MM.1S (cell line): ENCODE results near the gene DUOXA2.

Source experiments
- DNase-seq: peaks from one replicate; pipeline ENCODE4 v3.0.0-alpha.2; 2015
- H2AFZ ChIP-seq: fragments of 300-600 bp; sonication (generic); 2 replicates; pipeline ENCODE4 v1.6.0; 2016; ENCODE audit warnings: antibody characterized with exemption, low read length
- H3F3A ChIP-seq: fragments of 300-600 bp; sonication (generic); 2 replicates; pipeline ENCODE4 v1.6.1; 2016; ENCODE audit warnings: mild to moderate bottlenecking, antibody characterized with exemption, low read length, moderate library complexity, mixed read lengths; ENCODE audit not compliant: insufficient read depth
- H3K27ac ChIP-seq: fragments of 300-600 bp; sonication (generic); 2 replicates; pipeline ENCODE4 v1.5.1; 2016; ENCODE audit warnings: mild to moderate bottlenecking, low read length
- H3K27me3 ChIP-seq: fragments of 300-600 bp; sonication (generic); replicated peaks from 2 replicates; pipeline ENCODE4 v1.6.0; 2016; ENCODE audit warnings: low read length; ENCODE audit not compliant: insufficient read depth
- H3K36me3 ChIP-seq: fragments of 300-600 bp; sonication (generic); replicated peaks from 2 replicates; pipeline ENCODE4 v1.6.1; 2016; ENCODE audit warnings: mild to moderate bottlenecking, low read length, mixed read lengths; ENCODE audit not compliant: insufficient read depth
- H3K4me1 ChIP-seq: fragments of 300-600 bp; sonication (generic); 2 replicates; pipeline ENCODE4 v1.6.1; 2016; ENCODE audit warnings: low read length, mixed read lengths
- H3K4me2 ChIP-seq: fragments of 300-600 bp; sonication (generic); 2 replicates; pipeline ENCODE4 v1.6.0; 2016; ENCODE audit warnings: low read depth, low read length
- H3K4me3 ChIP-seq: fragments of 300-600 bp; sonication (generic); 2 replicates; pipeline ENCODE4 v1.5.1; 2016; ENCODE audit warnings: low read length, mixed read lengths
- H3K79me2 ChIP-seq: fragments of 300-600 bp; sonication (generic); 2 replicates; pipeline ENCODE4 v1.6.1; 2016; ENCODE audit warnings: mixed run types, low read length, mixed read lengths
- H3K9ac ChIP-seq: fragments of 300-600 bp; sonication (generic); 2 replicates; pipeline ENCODE4 v1.6.1; 2016; ENCODE audit warnings: low read length, mixed read lengths
- H3K9me2 ChIP-seq: fragments of 300-600 bp; sonication (generic); replicated peaks from 2 replicates; pipeline ENCODE4 v1.6.1; 2016; ENCODE audit warnings: mild to moderate bottlenecking, low read length, mixed read lengths; ENCODE audit not compliant: insufficient read depth
- H3K9me3 ChIP-seq: fragments of 300-600 bp; sonication (generic); replicated peaks from 2 replicates; pipeline ENCODE4 v1.6.1; 2016; ENCODE audit warnings: mild to moderate bottlenecking, low read length, mixed read lengths; ENCODE audit not compliant: insufficient read depth
- H4K20me1 ChIP-seq: fragments of 300-600 bp; sonication (generic); 2 replicates; pipeline ENCODE4 v1.6.1; 2016; ENCODE audit warnings: mild to moderate bottlenecking, low read length, moderate library complexity, mixed read lengths; ENCODE audit not compliant: insufficient read depth
- CTCF ChIP-seq: fragments of 300-600 bp; sonication (generic); IDR thresholded peaks from 2 replicates; pipeline ENCODE4 v1.5.1; 2016; ENCODE audit warnings: antibody characterized with exemption, low read length, mixed read lengths
- EZH2 ChIP-seq: fragments of 300-600 bp; sonication (generic); optimal IDR thresholded peaks from 2 replicates; pipeline ENCODE3; 2017; ENCODE audit warnings: low read depth, mild to moderate bottlenecking, antibody characterized with exemption, low read length, mixed read lengths
- EZH2phosphoT487 ChIP-seq: fragments of 300-600 bp; sonication (generic); IDR thresholded peaks from 2 replicates; pipeline ENCODE4 v1.6.1; 2018; ENCODE audit warnings: antibody characterized with exemption, low read length

DUOXA2 gene

GRCh38 chr15:45123397-45123796, 9.3 kb downstream of the DUOXA2 start:
- DNase-seq = no peak
- Histone ChIP-seq H3F3A (no peaks in the 10 kb centered on the region), H3K4me3 (no peak overlapping the region), H3K27me3 (peaks cover 22% of the 10 kb centered on the region; the same call in 1 of the 2 replicates), H3K79me2 (no peaks in the 10 kb centered on the region), H3K4me2 (no peak overlapping the region), H3K9me3 (no peaks in the 10 kb centered on the region), H3K36me3 (no peaks in the 10 kb centered on the region), H4K20me1 (no peaks in the 10 kb centered on the region), H2AFZ (no peak overlapping the region), H3K9ac (no peak overlapping the region), H3K4me1 (no peaks in the 10 kb centered on the region), H3K27ac (no peak overlapping the region), H3K9me2 (no peaks in the 10 kb centered on the region)
- TF ChIP-seq CTCF (no peak), EZH2 (no peak), EZH2phosphoT487 (no peak)

DNA sequence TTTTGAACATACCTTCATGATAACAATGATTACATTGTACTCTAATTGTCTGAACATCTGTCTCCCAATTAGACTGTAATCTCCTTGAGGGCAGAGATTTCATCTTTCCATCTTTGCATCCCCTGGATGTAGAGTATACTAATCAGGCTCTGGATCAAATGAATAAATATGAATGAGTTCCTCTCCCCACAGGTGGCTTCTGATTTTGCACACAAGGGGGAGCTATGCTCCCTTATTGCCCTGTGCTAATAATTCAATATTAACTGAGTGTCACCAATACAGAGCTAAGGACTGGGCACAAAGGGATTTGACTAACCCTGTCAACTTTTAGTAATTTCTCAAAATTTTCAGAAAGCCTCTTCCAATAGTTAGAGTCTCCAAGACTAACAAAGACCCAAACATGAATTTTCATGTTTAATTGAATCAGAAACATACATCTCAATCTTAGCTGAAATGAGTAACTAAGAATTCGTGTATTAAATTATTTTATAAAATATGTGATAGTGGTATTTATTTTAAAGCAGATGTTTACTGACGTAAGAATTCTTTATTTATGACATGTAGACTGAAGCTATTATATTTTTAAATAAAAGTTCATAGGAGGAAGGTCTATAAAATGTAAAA, 12.5 kb downstream of the DUOXA2 start:
- Histone ChIP-seq H3K9me2 (no peaks in the 10 kb centered on the region), H3K4me3 (no peak overlapping the region), H3K27ac (no peak overlapping the region), H3K4me1 (no peaks in the 10 kb centered on the region), H3K9ac (no peak overlapping the region), H3K9me3 (no peaks in the 10 kb centered on the region), H3K36me3 (no peaks in the 10 kb centered on the region), H4K20me1 (no peaks in the 10 kb centered on the region), H3K4me2 (no peak overlapping the region), H3K79me2 (no peaks in the 10 kb centered on the region), H3F3A (no peaks in the 10 kb centered on the region), H3K27me3 (peaks cover 28% of the 10 kb centered on the region; the same call in 1 of the 2 replicates), H2AFZ (no peak overlapping the region)
- peak; percentile 50 for DNase-seq
- TF ChIP-seq EZH2phosphoT487 (no peak), EZH2 (no peak), CTCF (peak; percentile 78)

DNA sequence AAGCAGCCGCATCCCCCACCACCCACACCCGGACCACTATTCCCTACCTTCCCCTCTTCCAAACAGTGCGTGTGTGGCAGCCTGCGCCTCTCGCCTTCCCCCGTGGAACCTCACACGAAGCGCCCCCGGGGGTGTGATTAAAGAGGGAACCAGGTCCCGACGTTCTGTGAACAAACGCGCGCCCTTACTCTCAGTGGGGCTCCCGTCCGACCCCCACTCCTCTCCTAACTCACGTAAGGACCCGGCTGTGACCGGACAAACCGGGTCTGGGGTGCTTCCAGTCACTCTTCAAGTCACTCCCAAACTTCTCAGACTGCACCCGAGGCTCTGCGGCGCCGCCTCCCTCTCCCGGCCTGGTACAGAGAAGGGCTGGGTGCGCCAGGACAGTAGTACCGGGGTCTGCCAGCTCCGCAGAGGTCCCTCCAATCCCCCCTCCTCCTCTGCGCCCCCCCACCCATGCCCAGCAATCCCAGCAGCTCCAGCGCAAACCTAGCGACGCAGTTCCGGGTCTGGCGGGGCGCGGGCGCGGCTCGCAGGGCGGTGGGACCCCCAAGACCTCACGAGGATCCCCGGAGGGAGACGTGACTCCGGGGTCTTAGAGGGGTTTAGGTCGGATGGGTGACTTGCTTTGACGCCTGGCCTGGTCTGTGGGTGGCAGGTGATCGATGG, 15.0 kb downstream of the DUOXA2 start:
- Histone ChIP-seq H4K20me1 (no peaks in the 10 kb centered on the region; the same call in 1 of the 2 replicates), H3K27me3 (peaks cover 28% of the 10 kb centered on the region; the same call in 1 of the 2 replicates), H3K27ac (no peak overlapping the region), H3K4me1 (no peaks in the 10 kb centered on the region), H3K9ac (no peak overlapping the region), H2AFZ (no peak overlapping the region), H3K4me2 (no peak overlapping the region), H3K9me2 (no peaks in the 10 kb centered on the region), H3K79me2 (no peaks in the 10 kb centered on the region), H3K36me3 (no peaks in the 10 kb centered on the region), H3K9me3 (no peaks in the 10 kb centered on the region), H3F3A (no peaks in the 10 kb centered on the region), H3K4me3 (no peak overlapping the region)
- TF ChIP-seq EZH2phosphoT487 (no peak), EZH2 (no peak), CTCF (no peak)
- DNase-seq = no peak
